CD4-positive, alpha-beta T cell treated with Interferon alpha-2 for 1 hour (primary cell): ENCODE data around the gene CRIP1.
A peak's percentile ranks its signal among the peaks of the same experiment; 100 is the strongest.

Experiments
- DNase-seq, 2 donors: peaks; one replicate each; pipeline ENCODE4 v3.0.0-alpha.2; 2020 to 2022

The CRIP1 gene

DNA sequence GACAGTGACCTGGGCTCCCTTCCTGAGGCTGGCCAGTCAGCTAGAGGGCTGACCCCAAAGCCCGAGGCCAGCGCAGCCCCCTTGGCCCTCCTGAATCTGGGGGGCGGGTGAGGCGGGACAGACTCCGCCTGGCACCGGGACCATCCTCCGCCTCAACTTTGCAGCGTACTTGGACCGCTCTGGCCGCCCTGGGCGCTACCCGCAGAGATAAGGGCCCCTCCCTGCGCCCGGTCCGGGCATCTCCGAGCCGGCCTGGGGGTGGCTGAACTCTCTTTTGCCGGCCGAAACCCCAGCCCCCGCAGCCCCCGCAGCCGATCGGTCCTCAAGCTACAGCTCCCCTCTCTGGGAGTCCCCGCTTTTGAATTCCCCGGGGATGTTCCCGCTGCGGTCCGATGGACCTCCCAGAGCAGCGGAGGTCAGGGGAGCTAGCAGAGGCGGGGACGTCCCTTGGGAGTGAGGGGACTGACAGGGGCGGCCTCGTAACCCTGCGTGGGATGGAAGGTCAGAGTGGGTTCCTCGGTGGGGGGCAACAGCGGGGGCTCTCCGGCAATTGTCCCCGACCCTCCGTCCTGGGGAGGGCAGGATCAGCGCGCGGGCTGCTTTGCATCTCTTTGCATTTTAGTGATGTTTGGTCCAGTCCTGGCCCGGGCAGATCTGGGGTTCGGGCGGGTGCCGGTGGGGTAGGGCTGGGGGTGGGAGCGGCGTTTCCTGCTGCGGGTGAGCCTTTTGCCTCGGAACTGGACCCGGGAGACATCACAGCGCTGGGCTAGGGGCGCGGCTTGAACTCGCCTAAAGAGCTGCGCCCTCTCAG lies at the start of gene CRIP1:
Gene CRIP1, plus strand, starts transcription at position 724 of the 811 bp plus-strand sequence. CDS start 374 bp downstream, outside the sequence.
- peak; percentile 27 to 32 for DNase-seq

DNA sequence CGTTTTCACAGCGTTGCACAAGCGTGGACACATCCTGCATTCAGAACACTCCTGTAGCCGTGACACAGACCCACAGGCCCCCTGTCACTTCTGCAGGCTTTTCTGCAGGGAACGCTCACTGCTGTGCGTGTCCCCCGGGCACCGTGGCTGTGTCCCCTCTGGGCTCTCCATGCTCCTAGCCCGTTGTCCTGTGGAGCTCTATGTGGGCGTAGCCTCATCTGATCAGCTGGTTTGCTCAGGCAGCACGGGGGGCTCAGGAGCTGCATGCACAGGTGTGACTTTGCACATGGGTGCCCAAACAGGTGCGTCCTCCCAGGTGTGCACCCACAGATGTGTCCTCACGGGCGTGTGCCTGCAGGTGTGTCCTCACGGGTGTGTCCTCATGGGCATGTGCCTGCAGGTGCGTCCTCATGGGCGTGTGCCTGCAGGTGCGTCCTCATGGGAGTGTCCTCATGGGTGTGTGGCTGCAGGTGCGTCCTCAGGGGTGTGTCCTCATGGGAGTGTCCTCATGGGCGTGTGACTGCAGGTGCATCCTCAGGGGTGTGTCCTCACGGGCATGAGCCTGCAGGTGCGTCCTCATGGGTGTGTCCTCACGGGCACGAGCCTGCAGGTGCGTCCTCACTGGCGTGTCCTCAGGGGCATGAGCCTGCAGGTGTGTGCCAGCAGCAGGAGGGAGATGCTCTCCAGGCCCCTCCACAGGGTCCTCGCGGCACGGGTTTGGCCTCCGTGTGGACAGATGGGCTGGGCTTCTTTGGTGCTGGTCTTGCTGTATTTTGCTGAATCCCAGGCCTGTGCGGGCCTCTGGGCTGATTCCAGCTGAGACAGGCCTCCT lies 49.6 kb upstream of the CRIP1 start:
- no peak for DNase-seq

DNA sequence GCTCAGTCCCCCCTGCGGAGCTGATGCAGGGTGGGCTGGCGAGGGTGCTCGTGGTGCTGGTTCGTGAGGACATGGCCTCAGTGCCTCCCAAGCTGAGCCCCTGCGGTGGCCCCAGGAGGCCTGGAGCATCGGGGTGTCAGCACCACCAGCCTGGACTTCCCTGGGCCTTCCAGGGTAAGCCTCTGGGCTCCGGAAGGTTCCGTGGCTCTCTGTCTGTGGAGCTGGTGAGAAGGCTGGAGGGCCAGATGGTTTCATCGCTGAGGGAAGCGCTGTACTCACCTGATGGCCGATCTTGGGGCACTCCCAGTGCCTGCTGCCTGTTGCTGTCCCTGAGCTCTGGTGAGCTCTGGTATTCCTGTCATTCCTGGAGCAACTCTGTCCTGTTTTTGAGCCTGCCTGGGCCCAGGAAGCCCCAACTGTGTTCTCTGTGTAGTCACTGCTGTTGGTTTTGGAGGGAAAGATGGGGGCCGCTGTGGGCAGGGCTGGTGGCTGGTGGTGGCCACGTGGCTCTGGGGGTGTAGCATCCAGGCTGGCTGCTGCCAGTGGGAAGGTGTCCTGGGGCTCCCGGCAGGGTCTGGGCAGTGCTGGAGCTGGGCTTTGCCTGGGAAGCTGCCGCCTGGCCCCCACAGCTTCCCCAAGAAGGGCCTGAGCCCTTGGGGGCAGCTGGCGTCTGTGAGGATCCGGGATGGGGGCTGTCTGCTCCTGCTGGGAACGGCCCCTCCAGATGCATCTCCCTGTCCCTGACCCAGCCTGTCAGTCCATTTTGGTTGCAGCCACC lies 48.8 kb upstream of the CRIP1 start:
- DNase-seq, result no peak

- no peak for DNase-seq
These were observed 47.5 kb upstream of the CRIP1 start for GRCh38 chr14:105439179-105439578.

- no peak for DNase-seq
These were observed 46.8 kb upstream of the CRIP1 start for GRCh38 chr14:105439710-105440553.

GRCh38 chr14:105440554-105440900 lies 46.2 kb upstream of the CRIP1 start:
- no peak for DNase-seq

GRCh38 chr14:105440992-105441391 lies 45.7 kb upstream of the CRIP1 start:
- DNase-seq, result no peak

GRCh38 chr14:105442125-105442524 lies 44.6 kb upstream of the CRIP1 start:
- no peak for DNase-seq

GRCh38 chr14:105442834-105443233 lies 43.9 kb upstream of the CRIP1 start:
- DNase-seq, result no peak

DNA sequence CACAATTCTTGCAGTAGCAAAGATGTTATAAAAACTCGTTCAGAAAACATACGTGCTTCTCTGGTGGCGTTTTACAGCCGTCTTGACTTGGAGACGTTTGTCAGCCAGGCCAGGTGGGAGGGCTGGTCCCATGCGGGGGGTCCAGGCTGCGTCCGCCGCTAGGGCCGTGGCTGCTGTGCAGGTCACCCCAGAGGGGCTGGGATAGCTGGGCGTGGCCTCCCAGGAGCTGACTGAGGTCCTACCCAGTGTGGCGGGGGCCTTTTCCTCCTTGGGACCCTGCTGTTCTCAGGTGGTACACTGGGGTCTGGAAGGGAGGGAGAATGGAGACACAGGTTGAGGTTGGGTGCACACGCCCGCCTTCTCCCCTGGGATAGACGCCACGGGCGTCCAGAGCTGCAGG lies 41.8 kb upstream of the CRIP1 start:
- no peak for DNase-seq

- no peak for DNase-seq
These were observed 41.4 kb upstream of the CRIP1 start for GRCh38 chr14:105445290-105445689.

GRCh38 chr14:105445901-105446845 lies 40.5 kb upstream of the CRIP1 start:
- DNase-seq, result no peak

- DNase-seq, result no peak
These were observed 39.7 kb upstream of the CRIP1 start for GRCh38 chr14:105446971-105447370.

DNA sequence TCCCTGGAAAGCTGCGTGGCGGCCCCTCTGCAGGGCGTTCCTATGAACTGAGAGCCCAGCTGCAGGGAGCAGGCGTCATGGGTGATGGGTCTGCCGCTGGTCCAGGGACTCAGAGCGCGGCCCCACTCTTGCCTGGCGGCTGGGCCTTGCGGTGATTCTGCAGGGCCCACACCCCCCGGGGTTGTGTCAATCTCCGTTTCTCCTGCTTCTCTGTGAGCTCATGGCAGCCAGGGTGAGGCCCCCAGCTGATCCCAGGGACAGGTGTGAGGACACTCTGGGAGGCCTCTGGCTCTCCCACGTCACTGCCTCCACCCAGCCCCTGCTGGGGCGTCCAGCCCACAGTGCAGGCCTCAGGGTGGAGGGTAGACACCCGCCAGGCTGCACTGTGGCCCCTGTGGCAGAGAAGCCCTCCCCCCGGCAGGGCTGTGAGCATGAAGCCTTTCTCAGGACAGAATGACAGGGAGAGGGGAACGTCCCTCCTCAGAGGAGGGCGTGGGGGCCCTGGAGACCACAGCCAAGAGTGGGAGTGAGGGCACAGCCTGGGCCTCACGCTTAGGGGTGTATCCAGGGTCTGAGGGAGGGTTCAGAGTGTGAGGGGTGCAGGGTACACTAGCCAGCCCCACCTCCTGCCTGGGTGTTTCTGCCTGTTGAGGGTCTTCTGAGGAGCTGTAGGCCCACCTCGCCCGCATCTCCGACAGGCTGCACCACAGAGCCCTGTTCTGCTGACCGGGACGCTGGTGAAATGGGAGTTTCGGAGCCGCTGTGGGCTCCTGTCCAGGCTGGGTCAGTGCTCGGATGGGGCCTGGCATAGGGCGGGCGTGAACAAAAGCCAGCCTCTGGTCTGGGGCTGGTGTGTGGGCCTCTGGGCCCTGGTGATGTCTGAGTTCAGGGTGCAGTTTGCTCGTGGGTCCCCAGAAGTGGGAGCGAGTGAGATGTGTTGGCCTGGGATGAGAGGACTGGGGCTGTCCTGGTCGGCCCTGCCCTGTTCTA lies 38.7 kb upstream of the CRIP1 start:
- DNase-seq, result no peak

DNA sequence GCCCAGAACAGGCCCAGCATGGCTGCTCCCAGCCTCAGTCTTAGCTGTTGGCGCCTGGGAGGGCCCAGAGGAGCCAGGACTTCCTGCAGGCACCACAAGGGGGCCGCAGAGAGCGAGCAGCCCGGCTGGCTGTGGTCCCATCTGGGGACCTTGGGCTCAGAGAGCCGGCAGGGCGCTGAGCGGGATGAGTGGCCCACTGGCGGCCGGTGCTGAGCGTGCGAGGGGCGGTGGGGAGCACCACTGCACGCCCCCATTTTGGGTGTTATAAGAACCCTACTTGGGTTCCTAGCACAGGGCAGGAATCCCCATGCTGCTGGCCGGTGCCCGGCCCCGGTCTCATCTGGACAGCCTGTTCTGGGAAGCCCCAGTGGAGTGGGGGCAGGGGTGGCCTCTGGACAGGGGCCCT lies 38.0 kb upstream of the CRIP1 start:
- DNase-seq, result peak; percentile 59 to 77

GRCh38 chr14:105449276-105450122 lies 37.2 kb upstream of the CRIP1 start:
- no peak for DNase-seq

DNA sequence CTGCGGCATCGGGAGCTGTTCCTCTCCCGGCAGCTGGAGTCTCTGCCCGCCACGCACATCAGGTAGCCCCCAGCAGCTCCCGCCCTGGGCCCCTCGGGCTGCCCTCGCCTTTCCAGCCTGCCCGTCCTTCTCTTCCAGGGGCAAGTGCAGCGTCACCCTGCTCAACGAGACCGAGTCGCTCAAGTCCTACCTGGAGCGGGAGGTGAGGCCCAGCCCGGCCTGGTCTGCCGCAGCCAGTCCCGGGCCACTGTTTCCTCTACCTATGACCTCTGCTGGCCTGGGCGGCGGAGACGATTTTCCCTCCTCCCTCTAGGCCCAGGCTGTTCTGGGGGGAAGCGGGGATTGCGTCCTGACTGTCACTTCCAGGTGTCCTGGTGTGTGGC lies 36.6 kb upstream of the CRIP1 start:
- DNase-seq, result no peak

- no peak for DNase-seq
These were observed 35.6 kb upstream of the CRIP1 start for GRCh38 chr14:105450864-105451720.
